Right kidney (tissue), 1 donor: Measurements from ENCODE around the gene GRID1.
A peak's percentile ranks its signal among the peaks of the same experiment; 100 is the strongest.

Experiments
- DNase-seq: peaks from one replicate; pipeline ENCODE4 v3.0.0-alpha.2; 2016

GRID1 gene

DNA sequence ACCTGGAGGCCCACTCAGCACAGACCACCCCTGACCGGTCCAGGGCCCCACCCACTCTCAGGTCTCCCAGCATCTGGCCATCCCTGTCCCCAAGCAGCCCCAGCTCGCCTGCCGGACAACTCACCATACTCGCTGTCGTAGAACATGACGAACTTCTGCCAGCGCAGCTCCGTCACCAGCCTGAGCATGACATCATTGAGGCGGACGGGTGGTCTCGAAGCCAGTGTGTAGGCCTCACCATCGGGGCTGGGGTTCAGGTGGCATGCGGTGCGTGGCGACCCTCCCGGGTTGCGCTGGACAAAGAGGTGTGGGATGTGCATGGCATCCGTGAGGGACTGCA lies 160.4 kb downstream of the GRID1 start:
- no peak for DNase-seq

DNA sequence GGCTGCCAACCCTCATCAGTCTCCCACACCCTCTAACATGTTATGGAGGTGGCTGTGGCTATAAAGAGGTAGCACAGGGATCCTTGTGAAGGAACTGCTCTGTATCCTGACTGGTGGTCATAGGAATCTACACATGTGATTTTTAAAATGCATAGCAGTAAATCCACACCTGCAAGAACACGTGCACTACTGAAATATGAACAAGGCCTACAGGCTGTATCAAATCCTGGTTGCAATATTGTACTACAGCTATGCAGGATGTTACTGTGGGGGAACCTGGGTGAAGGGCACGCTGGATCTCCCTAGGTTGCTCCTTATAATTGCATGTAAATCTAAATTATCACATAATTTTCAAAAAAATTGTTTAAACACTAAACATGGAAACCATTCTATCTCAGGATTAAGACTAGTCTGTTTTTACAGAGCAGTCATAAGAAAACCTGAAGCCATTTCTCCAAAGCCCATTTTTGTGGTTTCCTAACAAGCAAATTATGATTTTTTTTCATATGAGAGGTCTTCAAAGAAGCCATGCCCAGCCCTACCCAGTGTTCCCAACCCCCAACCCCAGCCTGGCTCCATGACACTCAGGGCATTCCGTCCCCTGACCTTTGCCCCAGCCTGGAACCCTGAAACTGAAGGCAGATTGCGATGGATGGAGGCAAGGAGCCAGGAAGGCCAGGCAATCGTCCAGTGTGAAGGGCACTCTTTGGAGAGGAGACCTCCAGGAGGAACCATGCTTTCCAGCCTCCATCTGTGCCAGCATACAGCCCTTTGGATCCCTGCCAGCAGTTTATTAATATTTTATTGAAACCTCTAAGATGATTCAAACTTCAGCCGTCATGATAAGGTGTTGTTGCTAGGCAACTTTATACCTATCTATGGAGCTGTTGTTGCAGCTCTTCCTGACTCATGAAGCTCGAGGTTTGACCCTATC lies 161.0 kb downstream of the GRID1 start:
- no peak for DNase-seq

DNA sequence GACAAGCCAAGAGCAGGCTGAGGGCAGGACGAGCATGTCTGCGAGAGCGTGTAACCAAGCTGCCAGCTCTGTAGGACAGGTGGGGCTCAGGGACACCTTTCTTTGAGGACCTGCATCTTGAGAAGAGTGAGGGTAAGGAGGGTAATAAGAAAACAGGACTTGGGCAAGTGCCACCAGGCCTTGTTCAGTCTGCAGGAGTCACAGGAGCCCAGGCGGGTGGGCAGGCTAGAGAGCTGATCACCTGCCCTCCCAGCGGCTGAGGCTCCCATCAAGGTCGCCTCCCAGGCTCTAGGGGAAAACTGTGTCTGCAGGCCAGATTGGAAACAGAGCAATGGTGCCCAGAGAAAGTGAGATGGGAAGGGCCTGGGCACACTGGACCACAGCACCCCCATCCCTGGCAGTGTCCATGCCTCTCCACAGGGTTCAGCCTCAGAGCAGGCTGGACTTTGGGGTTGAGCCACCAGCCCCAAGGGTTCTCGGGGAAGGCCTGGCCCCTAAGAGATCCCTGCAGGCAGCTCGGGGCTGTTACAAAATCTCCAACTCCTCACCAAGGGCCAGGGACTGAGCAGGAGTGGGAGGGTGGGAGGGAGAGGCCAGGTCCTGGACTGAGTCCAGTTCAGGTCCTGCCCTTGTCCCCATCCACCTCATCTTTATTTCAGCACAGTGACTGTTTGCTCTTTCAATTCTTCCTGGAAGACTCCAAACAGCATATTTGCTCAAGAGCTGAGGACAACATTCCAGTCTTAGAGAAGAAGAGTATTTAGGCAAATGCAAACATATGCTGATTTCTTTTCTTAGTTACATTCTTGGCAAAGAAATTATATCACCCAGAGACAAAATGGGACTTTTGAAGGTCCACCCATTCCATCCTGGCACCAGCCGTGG lies 161.9 kb downstream of the GRID1 start:
- DNase-seq: no peak

DNA sequence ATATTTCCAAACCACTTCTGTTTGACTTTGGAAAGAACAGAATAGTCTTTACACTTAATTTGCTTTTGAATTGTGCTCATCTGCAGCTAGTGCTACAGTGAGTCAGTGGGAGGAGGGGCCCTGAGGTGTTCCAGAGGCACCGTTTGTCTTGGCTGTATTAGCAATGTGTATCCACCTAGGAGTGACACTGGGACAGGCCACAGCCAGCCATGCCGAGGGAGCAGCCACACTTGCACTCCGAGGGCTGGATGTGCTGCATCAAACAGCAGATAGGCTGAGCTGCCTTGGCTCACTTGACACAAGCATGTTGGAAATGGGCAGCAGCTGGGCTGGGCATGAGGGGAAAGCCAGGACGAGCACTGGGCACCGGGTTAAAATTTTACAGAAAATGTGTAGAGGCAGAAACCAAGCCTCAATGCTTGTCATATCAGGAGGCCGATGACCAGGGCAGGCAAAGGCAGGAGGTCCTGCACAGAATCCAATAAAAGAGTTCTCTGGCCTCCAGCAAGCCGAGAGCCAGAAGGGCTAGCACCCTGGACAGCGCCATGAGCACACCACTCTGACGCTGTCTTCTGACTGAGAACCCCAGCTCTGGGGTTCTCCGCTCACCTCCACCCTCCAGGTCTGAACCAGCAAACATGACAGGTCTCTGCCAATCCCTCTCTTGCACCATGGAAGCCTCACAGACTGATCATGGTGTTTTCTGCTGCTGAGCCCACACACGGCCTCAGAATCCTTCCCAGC lies 163.3 kb downstream of the GRID1 start:
- DNase-seq: peak; percentile 49

DNA sequence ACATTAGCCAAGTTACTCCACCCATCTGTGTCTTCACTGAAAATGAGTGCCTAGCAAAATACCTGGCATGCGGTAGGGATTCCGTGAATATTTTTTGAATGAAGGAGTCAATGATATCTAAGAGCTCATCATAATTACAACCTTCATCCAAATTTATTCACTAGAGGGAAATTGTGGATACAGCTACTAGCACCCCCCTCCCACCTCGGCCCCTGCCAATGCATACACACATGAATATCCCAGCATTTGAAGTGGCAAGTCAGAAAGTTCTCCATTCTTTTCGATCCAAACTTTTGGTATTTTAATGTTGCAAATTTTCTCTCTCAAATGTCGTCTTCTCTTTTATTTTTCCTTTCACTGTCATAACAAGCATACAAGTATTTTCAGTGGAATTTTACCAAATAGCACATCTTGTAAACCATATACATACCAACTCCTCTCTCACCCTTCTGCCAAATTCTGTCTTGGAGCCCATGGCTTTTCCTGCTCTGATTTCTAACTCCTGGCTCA lies 164.3 kb downstream of the GRID1 start:
- no peak for DNase-seq

DNA sequence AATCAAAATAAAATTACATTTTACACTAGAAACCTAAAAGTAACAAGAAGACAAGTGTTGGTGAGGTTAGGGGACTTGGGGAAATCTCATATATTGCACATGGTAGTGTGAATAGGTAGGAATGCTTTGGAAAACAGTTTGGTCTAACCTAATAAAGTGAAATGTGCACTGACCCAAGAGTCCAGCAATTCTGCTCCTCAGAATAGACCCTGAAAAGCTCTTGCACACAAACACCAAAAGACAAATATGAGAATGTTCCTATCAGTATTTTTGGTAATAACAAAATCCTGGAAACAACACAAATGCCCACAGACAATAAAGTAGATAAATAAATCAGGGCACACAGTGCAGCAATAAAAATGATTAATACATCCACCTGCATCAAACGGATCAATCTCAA lies 165.7 kb downstream of the GRID1 start:
- no peak for DNase-seq

DNA sequence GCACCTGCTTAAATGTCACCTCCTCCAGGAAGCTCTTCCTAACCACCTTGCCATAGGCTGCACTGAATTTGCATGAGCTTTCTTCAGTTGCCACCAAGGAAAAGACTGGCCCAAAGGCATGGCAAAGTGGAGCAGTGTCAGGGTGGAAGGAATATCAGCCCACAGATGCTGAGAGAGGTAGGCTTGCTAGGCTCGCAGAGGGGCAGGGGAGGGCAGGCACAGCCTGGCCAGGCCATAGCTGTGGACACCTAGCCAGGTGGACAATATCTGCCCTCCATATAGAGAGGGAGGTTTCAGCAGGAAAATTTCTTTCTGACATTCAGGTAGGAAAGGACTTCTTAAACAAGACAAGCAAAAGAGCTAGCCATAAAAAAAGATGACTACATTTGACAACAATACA lies 166.3 kb downstream of the GRID1 start:
- DNase-seq: no peak

DNA sequence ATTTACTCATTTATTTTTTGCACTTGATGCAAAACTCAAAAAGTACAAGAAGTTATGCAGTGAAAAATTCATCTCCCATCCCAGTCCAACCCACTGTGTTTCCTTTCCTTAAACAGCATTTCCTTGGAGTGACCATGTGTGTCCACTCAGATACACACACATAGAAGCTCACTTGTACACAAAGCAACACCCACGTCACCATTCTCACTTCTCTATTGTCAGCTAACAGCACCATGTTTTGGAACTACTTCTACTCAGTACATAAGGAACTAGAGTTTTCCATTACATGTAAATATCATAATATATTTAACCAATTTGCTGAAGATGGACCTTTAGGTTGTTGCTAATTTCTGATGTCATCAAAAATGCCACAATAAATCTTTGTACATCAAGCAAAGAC lies 167.6 kb downstream of the GRID1 start:
- no peak for DNase-seq

DNA sequence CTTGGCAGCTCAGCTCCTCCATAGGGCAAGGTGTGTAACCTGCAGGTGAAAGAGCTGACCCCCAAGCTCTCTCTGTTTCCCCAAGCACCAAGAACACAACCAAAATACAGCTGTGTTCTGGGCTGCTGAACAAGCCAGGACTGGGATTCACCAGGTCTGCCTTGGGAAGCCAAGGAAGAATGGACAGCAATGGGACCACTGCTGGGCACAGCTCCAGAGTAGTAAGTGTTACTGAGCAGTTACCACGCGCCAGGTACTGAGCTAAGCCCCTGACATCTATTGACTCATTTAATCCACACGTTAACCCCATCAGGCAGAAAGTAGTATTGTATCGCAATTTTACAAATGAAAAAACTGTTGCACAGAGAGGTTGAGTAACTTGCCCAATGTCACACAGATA lies 168.3 kb downstream of the GRID1 start:
- no peak for DNase-seq

DNA sequence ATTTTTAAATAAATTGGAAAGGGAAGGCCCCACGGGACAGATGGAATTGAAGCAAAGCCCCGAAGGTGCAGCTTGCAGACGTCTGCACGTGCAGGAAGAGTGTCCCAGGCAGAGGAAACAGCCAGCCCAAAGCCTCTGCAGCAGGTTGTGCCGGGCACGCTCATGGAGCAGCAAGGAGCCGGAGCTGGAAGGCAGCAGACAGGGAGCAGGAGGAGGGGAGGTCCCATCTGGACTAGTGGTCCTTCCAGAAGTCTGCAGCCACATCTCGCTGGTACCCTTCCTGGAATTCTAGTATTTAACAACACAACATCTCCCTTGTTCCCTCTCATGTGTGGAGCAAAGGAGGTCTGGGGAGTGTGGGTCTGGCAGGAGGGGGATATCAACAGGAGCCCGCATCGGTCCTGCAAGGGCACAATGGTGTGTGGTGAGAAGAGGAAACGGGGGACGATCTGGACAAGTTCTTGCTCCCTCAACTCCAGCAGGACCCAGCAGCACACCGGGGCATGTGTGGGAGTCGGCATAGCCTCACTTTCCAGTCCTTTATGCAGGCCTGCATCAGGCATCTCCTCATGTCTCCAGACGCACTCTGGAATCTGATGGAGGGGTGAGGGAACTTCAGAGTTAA lies 169.3 kb downstream of the GRID1 start:
- DNase-seq: no peak

DNA sequence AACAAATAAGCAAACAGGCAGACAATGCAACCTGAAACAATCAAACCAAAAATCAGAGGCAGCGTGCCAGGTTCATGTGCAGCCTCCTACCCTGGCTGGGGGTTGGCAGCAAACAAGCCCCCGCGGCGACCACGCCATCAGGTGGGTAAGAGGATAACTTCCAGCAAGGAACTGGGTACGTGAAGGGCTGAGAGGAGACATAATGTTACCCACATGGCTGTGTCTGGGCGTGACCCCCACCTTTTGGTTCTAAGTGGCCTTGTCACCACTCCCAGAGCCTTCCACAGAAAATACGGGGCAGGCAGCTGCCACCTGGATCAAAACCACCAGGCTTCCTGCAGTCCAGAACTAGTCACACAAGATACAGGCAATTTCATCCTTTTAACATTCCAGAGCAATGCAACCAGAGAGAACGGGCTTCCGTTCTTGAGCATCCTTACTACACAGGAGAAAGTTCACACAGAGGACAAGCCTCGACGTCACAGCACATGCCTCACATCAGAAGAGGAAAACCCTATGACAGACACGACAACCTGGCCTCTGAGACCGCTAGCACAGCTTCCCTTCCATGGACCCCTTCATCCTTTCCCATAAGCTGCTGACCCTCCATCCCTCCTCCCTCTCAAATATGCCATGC lies 171.0 kb downstream of the GRID1 start:
- DNase-seq: no peak

DNA sequence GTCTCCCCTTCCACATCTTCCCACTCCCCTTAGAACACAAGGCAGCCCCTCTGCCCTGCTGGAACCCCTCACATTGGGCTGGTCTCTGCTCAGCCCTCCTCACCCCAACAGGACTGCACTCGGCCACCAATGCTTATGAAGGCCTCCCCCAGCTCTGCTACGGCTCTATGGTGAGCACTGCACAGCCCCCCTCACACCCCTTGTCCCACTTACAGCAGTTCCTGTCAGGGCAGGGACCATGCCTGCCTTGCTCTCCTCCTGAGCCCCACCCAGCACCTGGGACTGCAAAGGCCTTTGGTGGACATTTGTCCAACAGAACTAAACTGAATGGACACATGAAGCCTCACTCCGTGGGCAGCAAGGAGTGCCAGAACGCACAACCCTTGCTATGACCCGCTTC lies 171.9 kb downstream of the GRID1 start:
- no peak for DNase-seq

DNA sequence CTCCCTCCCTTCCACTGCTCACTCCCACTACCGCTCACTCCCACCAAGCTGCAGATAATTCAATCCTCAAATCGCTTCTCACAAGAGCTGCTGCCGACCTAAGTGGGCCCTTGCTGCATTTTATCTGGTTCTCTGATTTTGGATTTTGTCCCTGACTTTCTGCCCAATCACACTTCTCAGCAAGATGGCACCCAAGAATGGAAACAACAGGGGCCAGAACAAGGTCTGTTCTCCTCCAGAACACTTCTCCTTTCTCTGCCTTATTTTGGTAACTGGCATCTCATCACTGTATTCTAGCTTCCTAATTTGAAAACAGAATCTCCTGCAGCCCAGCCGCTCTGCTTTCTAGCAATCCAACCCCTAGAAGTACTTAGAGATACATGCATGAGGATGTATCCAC lies 172.8 kb downstream of the GRID1 start:
- DNase-seq: no peak

DNA sequence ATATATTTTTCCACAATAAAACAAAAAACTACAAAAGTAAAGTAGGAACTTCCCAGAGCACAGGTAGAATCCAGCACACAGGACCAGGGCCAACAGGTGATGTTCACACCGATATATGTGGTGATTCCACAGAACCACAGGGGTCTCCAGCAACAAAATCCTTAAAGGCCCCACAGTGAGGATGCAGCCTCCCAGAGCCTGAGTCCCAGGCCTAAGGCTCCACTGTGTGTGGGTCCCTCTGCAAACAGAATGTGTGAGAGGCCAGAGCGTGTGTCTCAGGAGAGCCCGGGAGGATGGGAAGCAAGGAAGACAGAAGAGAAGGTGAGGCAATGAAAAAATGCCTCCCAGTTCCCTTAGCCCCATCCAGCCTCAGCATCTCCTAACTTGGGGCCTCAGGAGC lies 173.9 kb downstream of the GRID1 start:
- no peak for DNase-seq

DNA sequence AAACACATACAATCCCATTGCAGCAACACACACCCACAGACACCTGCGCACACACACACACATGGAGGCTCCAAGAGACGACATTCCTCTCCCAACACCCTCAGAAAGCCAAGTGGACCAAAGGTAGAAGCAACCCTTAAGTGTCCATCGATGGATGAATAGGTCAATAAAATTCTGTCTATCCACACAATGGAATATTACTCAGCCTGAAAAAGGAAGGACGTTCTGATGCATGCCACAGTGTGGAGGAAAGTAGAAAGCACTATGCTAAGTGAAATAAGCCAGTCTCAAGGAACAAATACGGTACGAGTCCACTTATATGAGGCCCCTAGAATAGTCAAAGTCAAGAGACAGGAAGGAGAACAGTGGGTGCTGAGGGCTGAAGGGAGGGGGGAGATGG lies 174.4 kb downstream of the GRID1 start:
- no peak for DNase-seq

DNA sequence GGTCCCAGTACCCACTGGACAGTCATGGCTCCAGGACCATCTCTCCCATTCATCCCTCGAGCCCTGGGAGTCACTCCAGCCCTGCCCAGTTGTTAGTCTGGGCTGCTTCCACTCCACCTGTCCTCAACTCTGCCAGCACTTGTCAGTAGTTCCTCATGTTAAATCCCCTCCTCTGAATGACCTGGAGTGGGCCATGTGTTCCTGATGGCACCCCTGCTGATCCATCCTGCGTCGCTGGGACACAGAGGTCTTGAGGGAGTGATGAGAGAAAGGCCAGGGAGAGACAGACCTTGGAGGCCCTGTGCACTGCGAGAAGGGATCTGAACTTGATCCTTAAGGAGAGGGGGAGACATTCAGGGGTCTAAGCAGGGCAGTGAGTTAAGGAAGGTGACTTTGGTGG lies 174.9 kb downstream of the GRID1 start:
- DNase-seq: no peak

DNA sequence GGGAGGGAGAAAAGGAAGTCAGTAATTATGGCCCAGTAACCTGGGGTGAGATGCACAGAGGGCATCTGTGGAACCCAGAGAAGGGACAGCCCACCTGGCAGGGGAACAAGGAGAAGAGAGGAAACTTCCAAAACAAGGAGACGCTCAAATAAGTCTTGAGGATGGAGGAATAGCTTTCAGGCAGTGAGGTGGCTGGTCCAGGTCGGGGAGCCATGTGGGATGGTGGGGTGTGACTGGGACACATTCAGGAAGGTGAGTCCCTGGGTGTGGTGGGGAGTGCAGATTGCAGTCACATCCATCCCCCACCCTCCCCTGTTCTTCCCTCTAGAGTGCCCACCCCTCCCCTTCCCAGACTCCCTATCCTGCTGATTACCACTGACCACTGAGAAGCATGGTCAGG lies 175.4 kb downstream of the GRID1 start:
- no peak for DNase-seq

DNA sequence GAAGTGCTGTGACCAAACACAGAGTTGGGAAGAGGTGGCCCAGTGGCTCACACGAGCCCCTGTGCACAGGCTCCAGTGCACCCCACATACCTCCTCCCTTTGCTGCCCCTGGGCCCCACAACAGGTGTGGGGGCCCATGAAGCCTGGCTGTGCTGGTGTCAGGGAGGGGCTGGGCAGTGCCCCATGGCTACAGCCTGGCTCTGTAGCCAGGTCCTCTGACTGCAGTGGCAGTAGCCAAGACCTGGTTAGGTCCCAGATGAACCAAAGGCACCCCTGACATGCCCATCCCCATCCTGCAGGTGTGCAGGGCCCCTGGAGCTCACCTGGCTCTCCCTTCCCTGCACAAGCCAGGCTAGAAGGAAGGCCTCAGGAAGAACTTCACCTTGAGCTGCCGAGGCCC lies 176.3 kb downstream of the GRID1 start:
- no peak for DNase-seq

DNA sequence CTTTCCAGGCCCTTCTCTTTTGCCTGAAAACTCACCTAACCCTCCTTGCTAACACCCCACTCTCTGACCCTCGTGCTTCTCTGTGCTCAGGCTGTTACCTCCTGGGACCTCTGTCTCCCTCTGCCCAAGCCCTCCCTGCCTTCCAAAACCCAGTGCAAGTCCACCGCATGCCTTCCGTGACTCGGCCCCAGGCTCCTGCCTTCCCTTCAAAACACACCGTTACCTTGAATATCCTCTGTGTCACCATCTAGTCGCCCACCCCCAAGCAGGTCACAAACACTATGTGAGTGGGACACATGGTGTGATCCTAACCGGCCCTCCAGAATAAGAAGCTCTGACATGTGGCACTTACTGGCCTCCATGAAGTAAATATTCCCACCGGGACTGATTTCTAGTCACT lies 176.7 kb downstream of the GRID1 start:
- no peak for DNase-seq

DNA sequence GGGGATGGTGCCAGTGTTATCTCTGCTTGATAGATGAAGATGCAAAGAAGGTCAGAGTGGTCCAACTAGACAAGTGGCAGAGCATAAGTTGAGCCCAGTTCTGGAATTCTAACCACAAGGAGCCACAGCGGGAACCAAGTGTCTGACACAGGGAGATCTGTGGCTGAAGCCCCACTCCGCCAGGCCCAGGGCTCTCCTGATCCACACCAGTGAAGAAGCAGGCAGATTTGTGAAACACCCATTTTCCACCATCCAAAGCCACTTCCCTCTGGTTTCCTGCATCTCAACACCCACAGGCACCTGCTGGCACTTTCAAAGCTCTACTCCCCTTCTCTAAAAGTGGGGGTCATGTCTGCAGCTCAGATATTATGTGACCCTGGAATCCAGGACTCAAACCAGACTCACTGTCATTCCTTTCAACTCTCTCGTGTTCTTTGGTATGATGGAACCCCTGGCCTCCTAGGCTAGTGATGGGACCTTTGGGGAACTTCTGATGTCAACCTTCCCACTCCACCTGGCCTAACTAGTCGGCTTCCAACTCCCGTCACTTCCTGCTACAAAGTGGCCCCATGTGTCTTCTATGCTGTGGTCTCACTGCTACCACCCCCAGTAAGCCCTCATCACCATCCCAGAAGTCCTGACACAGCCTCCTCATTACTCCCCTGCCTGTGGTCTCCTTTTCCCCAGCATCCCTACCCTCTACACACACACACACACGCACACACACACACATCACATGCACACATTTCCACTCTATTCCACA lies 177.6 kb downstream of the GRID1 start:
- no peak for DNase-seq

DNA sequence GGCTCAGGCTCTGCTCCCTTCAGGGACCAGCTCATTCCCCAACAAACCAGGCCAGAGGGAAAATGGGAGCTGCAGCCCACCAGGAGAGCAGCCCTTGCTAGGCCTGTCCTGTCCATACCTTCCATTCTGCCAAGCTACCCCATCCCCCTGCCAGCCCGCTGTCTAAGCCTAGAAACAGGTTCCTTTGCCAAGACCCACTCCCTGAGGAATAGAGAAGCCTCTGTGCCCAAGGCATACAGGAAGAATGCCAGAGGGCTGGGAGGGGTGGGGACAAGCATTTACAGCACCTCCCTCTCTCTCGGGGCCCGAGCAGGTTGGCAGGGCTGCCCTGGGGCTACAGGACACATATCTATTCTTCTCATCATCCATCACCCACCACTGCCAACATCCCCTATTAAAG lies 178.3 kb downstream of the GRID1 start:
- DNase-seq: no peak
